HCT116 (cell line): ENCODE data around the gene KIAA1614. TPM values are rescaled to one million over a fixed set of nuclear protein-coding genes. Genes with fewer than 3 reads are reported as not detected.

Experiments used
- ATAC-seq: fragments of 200-7000 bp; cut with Tn5 transposase; 2 replicates; pipeline ENCODE4 v1.9.1; 2020; ENCODE audit warnings: mild to moderate bottlenecking, moderate library complexity
- BruUV-seq: library from RNA; stranded (reverse); fragments of 400-500 nt; replicated peaks from 2 replicates; lab custom pipeline; 2021; lab: Mats Ljungman, UMichigan
- CTCF ChIA-PET: fragments of 300-600 bp; sonication (Branson Sonifier 250); formaldehyde crosslinking; loops from one replicate; lab custom pipeline; 2021; ENCODE audit warnings: antibody characterized with exemption; lab: Charles Lee
- POLR2A ChIA-PET: fragments of 300-600, 350-600 bp; sonication (Branson Sonifier 250); formaldehyde crosslinking; loops from one replicate; lab custom pipeline; 2021; ENCODE audit warnings: antibody characterized with exemption; lab: Charles Lee
- RAD21 ChIA-PET, 2 experiments: fragments of 300-600 bp; sonication (Branson Sonifier 250); formaldehyde crosslinking; loops; one replicate each; lab custom pipeline; 2023; ENCODE audit warnings: low total read pairs in 2 of 2; ENCODE audit not compliant: uncharacterized antibody in 2 of 2, unreplicated experiment in 2 of 2, low non-redundant PET in 1 of 2; lab: Charles Lee
- DNase-seq: peaks from one replicate; pipeline ENCODE4 v3.0.0-alpha.2; 2010; ENCODE audit warnings: low read depth, low spot score
- H2AFZ ChIP-seq: fragments of 200-600 bp; shearing (Covaris generic), sonication (generic); 2 replicates; pipeline ENCODE4 v1.6.1; 2017; ENCODE audit warnings: low read depth, mixed run types, mixed read lengths, antibody characterized with exemption, low read length; ENCODE audit not compliant: poor library complexity, severe bottlenecking
- H3K27ac ChIP-seq: 2 replicates; pipeline ENCODE4 v1.5.1; 2012; ENCODE audit warnings: low read depth, low read length
- H3K27me3 ChIP-seq: fragments of 200-600 bp; sonication (generic); 2 replicates; pipeline ENCODE4 v1.6.1; 2016; ENCODE audit warnings: mixed run types, low read length, mixed read lengths; ENCODE audit not compliant: insufficient read depth
- H3K36me3 ChIP-seq, 2 experiments: fragments of 200-500 bp in 1 of 2; fragments of 200-600 bp in 1 of 2; sonication (Bioruptor generic) in 1 of 2; sonication (generic) in 1 of 2; 2 replicates each; pipeline versions ENCODE4 v1.5.1 to v1.6.1; 2014 to 2016; ENCODE audit warnings: low read length in 2 of 2, inconsistent platforms in 1 of 2, mixed read lengths in 1 of 2, mixed run types in 1 of 2; ENCODE audit not compliant: insufficient read depth in 2 of 2, control insufficient read depth in 1 of 2
- H3K4me1 ChIP-seq, 2 experiments: fragments of 200-600 bp in 1 of 2; sonication (generic) in 1 of 2; 2 replicates each; pipeline versions ENCODE4 v1.5.1 to v1.6.1; 2012 to 2017; ENCODE audit warnings: low read length in 2 of 2, inconsistent platforms in 1 of 2, mild to moderate bottlenecking in 1 of 2, mixed read lengths in 1 of 2, mixed run types in 1 of 2, moderate library complexity in 1 of 2; ENCODE audit not compliant: insufficient read depth in 2 of 2, control insufficient read depth in 1 of 2
- H3K4me2 ChIP-seq: fragments of 200-600 bp; sonication (generic); 2 replicates; pipeline ENCODE4 v1.6.1; 2017; ENCODE audit warnings: mixed run types, low read length, mixed read lengths
- H3K4me3 ChIP-seq, 2 experiments: fragments of 200-600 bp in 1 of 2; sonication (generic) in 1 of 2; replicated peaks in 1 of 2; 2 replicates each; pipeline ENCODE4 v1.5.1; 2011 to 2016; ENCODE audit warnings: low read length in 2 of 2, control low read depth in 1 of 2, low read depth in 1 of 2, mild to moderate bottlenecking in 1 of 2, mixed read lengths in 1 of 2, mixed run types in 1 of 2
- H3K79me2 ChIP-seq: fragments of 200-600 bp; sonication (generic); 2 replicates; pipeline ENCODE4 v1.6.1; 2017; ENCODE audit warnings: mild to moderate bottlenecking, mixed run types, low read length, moderate library complexity, mixed read lengths; ENCODE audit not compliant: insufficient read depth
- H3K9ac ChIP-seq: fragments of 200-600 bp; sonication (generic); 2 replicates; pipeline ENCODE4 v1.6.1; 2016; ENCODE audit warnings: low read length, mixed read lengths
- H3K9me2 ChIP-seq: fragments of 200-600 bp; sonication (generic), shearing (Covaris generic); 2 replicates; pipeline ENCODE4 v1.6.1; 2017; ENCODE audit warnings: mixed run types, mild to moderate bottlenecking, moderate library complexity; ENCODE audit not compliant: insufficient read depth
- H3K9me3 ChIP-seq, 2 experiments: fragments of 200-500 bp in 1 of 2; fragments of 200-600 bp in 1 of 2; sonication (Bioruptor generic) in 1 of 2; sonication (generic) in 1 of 2; 2 replicates each; pipeline ENCODE4 v1.6.1; 2014 to 2017; ENCODE audit warnings: low read length in 2 of 2, mixed read lengths in 2 of 2, inconsistent platforms in 1 of 2, low read depth in 1 of 2, mild to moderate bottlenecking in 1 of 2, mixed run types in 1 of 2, moderate library complexity in 1 of 2; ENCODE audit not compliant: control insufficient read depth in 1 of 2, insufficient read depth in 1 of 2
- H4K20me1 ChIP-seq: fragments of 200-600 bp; sonication (generic), shearing (Covaris generic); 2 replicates; pipeline ENCODE4 v1.6.1; 2017; ENCODE audit warnings: mixed run types, mild to moderate bottlenecking, moderate library complexity; ENCODE audit not compliant: insufficient read depth
- CEBPB ChIP-seq: IDR thresholded peaks from 2 replicates; pipeline ENCODE4 v1.6.1; 2012; ENCODE audit warnings: low read depth
- EGR1 ChIP-seq: IDR thresholded peaks from 2 replicates; pipeline ENCODE4 v1.6.1; 2012; ENCODE audit warnings: low read depth
- JUND ChIP-seq: IDR thresholded peaks from 2 replicates; pipeline ENCODE4 v1.6.1; 2012
- MAX ChIP-seq: IDR thresholded peaks from 2 replicates; pipeline ENCODE4 v1.6.1; 2012
- POLR2A ChIP-seq: IDR thresholded peaks from 2 replicates; pipeline ENCODE4 v1.7.0; 2011; ENCODE audit warnings: borderline replicate concordance; ENCODE audit not compliant: insufficient read depth, insufficient read length; ENCODE audit errors: extremely low read depth
- POLR2AphosphoS5 ChIP-seq: IDR thresholded peaks from 2 replicates; pipeline ENCODE4 v1.6.1; 2011; ENCODE audit warnings: mild to moderate bottlenecking, low read depth, low read length, moderate library complexity
- REST ChIP-seq: IDR thresholded peaks from 2 replicates; pipeline ENCODE4 v1.6.1; 2012; ENCODE audit warnings: low read depth
- SIN3A ChIP-seq: IDR thresholded peaks from 2 replicates; pipeline ENCODE4 v1.6.1; 2012; ENCODE audit warnings: low read depth
- YY1 ChIP-seq: IDR thresholded peaks from 2 replicates; pipeline ENCODE4 v1.6.1; 2011; ENCODE audit warnings: low read length, low read depth, moderate library complexity, mild to moderate bottlenecking; ENCODE audit not compliant: insufficient replicate concordance; ENCODE audit errors: extremely low read depth
- intact Hi-C: fragments of 100-400 bp; cut with micrococcal nuclease; formaldehyde crosslinking; loops from 2 replicates; pipeline ENCODE4 v1.10.0; 2022
- total RNA-seq: library from RNA; stranded (reverse); gene quantifications from one replicate; pipeline ENCODE4 v1.2.1, GENCODE V29; 2021; ENCODE audit not compliant: unreplicated experiment

The KIAA1614 gene
- total RNA-seq, 1 experiment from 2014 or later: 0.25 TPM

GRCh38 chr1:180906511-180906910 is 6.2 kb upstream of the KIAA1614 start:
- TF ChIP-seq CEBPB: no peak
- TF ChIP-seq SIN3A: no peak
- no peak for TF ChIP-seq EGR1
- no peak for TF ChIP-seq POLR2AphosphoS5
- TF ChIP-seq YY1: no peak
- TF ChIP-seq POLR2A: no peak
- TF ChIP-seq MAX: no peak
- TF ChIP-seq JUND: no peak
- TF ChIP-seq REST: no peak
- intact Hi-C loops: no loop called here
- Histone ChIP-seq H3K9ac (no peak overlapping the region), H2AFZ (no peak overlapping the region), H3K4me1 (no peaks in the 10 kb centered on the region), H3K27me3 (no peaks in the 10 kb centered on the region), H3K27ac (no peak overlapping the region), H3K9me3 (no peaks in the 10 kb centered on the region), H3K4me3 (no peak overlapping the region), H3K9me2 (no peaks in the 10 kb centered on the region), H3K4me2 (no peak overlapping the region), H3K36me3 (no peaks in the 10 kb centered on the region), H4K20me1 (no peaks in the 10 kb centered on the region), H3K79me2 (no peaks in the 10 kb centered on the region)
- ChIA-PET CTCF (no interaction called here), RAD21 (no interaction called here), POLR2A (no interaction called here)
- DNase-seq: no peak
- no TSS peak for BruUV-seq
- no peak for ATAC-seq
